HG03025 (cell line): ENCODE results near the gene LONRF2.
"Not testable (repeated sequence)": the region's sequence is repeated elsewhere in the genome, so short reads cannot be mapped to it uniquely, and the experiment has no call there.

Experiments used
- ATAC-seq: cut with Tn5 transposase; IDR thresholded peaks from one replicate; pipeline ENCODE4 v1.9.1; 2021; ENCODE audit warnings: mild to moderate bottlenecking, moderate library complexity; ENCODE audit not compliant: unreplicated experiment, low FRiP score

Gene LONRF2

DNA sequence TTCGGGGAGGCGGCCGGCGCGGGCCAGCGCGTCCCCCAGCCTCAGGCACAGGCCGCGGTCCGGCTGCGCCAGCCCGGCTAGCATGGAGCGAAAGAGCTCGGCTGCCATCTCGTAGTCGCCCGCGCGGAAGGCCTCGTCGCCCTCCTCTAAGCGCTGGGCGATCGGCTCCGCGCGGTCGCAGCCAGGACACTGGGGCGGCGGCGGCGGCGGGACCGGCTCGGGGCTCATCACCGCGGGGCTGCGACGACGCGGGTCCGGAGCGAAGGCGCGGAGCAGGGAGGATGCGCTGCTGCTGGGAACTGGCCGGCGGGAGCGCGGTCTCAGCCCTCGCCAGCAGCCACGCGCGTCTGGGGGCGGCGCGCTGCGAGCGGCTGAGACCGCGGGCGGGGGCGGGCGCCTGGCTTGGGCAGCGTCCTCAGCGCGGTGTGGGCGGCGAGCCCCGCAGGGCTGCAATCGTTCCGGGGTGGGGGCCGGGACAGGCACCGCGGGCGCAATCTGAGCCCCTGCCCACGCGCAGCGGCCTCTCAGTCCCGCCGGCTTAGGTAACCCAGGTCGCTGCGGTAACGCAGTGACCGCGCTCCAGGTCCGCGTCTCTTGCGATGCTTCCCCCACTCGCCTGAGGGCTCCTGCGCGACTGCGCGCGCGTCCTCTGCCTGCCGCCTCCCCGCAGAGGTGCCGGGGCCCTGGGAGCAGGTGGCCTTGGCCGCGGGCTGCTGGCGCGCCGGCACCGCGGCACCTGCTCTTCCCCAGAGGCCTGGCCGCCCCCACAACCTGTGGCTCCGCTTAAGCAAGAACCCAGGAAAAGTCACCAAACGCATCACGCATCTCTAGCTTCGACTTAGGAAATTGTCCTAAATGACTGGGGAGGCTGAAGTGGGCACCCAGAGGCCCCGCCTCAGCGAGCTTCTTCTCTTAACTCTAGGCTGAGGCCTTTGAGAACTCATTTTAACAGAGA is at the start of gene LONRF2:
Gene LONRF2, minus strand, starts transcription at position 636 of the 955 bp plus-strand sequence. Its CDS starts 408 bp downstream, at position 228.
- no peak for ATAC-seq

DNA sequence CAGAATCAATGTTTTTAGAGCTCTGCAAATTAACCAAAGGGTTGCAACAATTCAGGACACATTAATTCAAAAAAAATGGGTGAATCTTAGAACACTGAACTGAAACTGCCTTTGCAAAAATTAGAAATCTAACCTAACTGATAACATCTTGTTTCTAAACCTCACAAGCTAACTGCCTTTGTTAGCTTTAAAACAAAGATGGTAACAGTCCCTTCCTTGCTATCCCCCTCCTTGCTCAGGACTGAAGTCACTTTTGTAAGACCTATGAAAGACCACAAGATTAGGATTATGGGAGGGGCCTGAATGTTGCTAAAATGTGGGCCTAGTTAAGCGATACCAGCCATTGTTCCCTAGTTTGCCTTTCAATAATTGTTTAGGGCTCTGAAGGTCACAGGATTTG is 44.9 kb upstream of the LONRF2 start:
- ATAC-seq = no peak

DNA sequence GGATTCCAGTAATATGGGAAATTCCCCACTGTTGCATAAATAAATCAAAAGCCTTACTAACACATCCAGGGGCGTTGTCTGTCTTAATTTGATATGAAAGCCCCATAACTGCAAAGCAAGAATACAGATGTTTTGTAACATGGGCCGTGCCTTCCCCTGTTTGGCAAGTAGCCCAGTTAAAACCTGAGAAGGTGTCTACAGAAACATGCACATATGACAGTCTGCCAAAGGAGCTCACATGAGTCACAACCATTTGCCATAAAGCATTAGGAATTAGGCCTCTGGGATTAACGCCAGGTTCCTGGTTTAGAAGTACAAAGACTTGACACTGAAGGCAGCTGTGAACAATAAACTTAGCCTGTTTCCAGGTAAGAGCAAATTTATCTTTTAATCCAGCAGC is 43.1 kb upstream of the LONRF2 start:
- ATAC-seq = no peak

DNA sequence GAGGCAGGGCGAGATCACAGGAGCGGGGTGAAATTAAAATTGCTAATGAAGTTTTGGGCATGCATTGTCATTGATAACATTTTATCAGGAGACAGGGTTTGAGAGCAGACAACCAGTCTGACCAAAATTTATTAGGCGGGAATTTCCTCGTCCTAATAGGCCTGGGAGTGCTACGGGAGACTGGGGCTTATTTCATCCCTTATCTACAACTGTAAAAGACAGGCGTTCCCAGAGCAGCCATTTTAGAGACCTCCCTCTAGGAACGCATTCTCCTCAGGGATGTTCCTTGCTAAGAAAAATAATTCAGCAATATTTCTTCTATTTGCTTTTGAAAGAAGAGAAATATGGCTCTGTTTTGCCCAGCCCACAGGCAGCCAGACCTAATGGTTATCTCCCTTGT is 40.0 kb upstream of the LONRF2 start:
- not testable (repeated sequence) for ATAC-seq

DNA sequence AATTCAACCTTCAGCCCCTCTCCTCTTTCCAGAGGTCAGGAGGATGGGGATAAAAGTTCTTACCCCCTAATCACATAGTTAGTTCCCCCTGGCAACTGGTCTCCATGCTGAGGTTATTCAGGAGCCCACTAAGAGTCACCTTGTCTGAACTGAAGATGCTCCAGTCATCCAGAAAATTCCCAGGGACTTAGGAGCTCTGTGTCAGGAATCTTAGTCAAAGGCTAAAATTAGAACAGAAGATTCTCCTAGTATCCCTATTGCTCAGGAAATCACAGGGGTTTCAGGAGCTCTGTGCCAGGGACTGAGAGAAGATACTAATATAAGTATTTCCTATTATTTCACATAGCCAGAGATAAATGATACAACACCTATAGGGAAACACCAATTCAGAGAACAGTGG is 37.3 kb upstream of the LONRF2 start:
- ATAC-seq = no peak

DNA sequence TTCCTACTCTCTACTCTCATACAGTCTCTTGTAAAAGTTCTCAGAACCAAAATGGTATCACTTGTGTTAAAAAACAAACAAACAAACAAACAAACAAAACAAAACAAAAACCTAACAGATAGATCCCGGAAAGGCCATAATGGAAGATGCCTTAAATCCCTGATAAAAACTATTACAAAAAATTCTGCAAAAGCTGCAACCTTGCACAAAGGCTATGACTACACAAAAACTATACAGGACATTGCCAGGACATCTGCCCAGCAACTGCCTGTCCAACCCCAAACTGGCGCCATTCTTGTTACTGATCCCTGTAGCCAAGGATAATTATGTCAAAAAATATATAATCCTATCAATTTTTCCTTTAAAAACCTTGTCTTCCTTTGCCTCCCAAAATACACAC is 36.3 kb upstream of the LONRF2 start:
- ATAC-seq = no peak

DNA sequence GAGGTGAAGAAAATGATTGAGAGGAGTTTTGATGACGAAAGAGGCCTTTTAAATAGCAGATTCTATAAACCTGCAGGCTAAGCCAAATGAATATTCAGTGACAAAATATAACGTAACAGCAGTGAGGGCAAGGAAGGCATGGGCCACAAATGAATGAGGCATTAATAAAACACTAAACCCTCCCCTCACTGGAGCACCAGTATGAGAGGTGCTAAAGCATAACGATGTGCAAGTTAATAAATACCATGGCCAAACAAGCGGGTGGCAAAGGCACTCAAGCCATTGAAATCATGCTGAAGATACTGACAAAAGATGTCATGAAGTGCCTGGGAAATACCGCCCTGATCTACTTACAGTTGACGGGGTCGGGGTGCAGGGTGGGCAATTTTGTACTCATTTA is 30.2 kb upstream of the LONRF2 start:
- no peak for ATAC-seq

DNA sequence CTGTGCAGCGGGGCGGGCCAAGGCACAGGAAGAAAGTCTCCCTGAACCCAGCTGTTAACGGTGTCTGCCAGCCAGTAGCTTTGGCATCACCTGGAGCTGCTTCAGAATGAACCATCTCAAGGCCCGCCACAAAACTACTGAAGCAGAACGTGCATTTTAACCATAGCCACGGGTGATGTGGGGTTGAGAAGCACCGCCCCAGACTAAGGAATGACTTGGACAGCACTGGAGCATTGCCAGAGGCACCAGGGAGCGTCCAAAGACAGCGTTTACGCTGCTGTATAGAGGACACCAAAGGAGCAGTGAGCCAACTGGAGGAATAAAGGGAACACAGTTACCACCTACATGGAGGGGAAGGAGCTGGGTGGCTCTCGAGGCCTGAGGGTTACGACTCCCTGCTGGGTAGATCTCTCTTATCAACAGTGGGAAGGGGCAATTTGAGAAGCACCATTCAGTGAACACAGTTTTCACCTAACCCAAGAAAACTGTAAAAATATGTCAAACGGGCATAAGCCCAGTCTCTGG is 28.4 kb upstream of the LONRF2 start:
- ATAC-seq = no peak

DNA sequence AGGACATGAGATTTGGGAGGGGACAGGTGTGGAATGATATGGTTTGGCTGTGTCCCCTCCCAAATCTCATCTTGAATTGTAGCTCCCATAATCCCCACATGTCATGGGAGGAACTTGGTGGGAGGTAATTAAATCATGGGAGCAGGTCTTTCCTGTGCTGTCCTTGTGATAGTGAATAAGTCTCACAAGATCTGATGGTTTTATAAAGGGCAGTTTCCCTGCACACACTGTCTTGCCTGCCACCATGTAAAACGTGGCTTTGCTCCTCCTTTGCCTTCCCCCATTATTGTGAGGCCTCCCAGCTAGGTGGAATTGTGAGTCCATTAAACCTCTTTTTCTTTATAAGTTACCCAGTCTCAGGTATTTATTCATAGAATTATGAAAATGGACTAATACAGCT is 22.8 kb upstream of the LONRF2 start:
- not testable (repeated sequence) for ATAC-seq

DNA sequence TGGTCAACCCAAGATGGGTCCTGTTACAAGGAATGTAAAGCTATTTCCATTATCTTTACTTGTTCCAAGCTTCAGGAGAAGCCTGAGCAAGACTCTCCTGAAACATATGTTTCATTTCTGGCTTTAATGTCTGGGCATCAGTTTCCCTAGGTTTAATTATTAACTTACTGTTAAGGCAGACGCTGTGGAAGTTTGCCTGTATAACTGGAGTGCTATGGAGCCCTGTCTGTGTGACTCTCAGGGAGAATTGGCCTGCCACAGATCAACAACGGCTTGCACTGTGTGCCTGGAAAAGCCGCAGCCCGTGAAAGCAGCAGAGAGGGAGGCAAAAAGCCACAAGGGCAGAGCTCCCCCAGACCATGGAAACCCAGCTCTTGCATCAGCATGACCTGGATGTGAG is 22.1 kb upstream of the LONRF2 start:
- ATAC-seq = no peak

DNA sequence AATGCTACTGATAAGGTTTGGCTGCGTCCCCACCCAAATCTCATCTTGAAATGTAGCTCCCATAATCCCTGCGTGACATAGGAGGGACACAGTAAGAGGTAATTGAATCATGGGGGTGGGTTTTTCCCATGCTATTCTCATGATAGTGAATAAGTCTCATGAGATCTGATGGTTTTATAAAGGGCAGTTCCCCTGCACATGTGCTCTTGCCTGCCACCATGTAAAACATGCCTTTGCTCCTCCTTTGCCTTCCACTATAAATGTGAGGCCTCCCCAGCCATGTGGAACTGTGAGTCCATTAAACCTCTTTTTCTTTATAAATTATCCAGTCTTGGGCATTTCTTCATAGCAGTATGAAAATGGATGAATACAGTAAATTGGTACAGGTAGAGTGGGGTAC is 20.2 kb upstream of the LONRF2 start:
- ATAC-seq = not testable (repeated sequence)

DNA sequence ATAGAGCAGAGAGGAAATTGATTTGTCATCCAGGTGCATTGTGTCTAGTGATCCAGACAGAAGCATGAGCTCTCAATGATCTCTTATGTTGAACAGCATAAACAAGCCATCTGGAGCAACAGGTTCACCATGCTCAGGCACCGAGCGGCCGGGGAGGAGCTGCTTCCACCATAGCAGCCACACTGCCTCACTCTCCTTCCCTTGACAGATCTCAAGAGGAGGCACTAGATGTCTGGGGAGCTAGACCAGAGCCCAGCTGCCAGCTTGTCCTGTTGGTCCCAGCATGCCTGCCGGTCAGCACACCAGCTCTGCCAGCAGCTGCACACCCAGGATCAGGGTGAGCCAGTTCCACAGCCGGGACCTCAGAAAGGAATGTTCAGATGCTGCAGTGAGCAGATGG is 17.5 kb upstream of the LONRF2 start:
- no peak for ATAC-seq

DNA sequence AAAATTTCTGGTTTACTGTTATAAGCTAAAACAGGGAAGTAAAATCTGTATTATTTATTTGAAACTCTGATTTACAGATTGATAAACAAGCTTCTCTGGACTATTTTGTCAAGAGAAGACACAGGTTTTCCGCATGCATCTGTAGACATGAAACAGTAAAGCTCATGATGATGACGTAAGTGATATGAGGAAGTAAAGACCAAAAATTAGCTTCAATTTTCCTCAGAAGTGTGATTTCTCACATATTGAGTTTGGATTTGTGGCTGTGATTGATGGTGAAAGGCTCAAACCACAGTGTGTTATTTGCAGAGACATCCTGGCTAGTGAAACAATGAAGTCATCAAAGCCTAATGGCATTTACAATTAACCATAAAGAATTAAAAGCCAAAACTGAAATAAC is 12.6 kb upstream of the LONRF2 start:
- no peak for ATAC-seq

DNA sequence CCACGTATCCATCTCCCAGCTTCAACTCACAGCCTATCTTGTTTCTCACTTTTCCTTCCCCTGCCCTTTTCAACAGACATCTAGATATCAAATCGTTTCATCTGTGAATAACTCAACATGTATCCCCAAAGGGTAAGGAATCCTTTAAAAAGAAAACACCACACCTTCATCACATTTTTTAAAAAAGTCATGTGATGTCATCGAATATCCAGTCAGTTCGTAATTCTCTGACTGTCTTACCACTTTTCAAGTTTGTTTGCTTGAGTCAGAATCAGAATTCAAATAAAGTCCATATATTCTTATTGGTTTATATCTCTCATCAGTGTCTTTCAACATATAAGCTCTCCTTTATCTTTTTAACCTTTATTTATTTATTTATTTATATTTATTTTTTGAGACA is 5.4 kb upstream of the LONRF2 start:
- no peak for ATAC-seq

DNA sequence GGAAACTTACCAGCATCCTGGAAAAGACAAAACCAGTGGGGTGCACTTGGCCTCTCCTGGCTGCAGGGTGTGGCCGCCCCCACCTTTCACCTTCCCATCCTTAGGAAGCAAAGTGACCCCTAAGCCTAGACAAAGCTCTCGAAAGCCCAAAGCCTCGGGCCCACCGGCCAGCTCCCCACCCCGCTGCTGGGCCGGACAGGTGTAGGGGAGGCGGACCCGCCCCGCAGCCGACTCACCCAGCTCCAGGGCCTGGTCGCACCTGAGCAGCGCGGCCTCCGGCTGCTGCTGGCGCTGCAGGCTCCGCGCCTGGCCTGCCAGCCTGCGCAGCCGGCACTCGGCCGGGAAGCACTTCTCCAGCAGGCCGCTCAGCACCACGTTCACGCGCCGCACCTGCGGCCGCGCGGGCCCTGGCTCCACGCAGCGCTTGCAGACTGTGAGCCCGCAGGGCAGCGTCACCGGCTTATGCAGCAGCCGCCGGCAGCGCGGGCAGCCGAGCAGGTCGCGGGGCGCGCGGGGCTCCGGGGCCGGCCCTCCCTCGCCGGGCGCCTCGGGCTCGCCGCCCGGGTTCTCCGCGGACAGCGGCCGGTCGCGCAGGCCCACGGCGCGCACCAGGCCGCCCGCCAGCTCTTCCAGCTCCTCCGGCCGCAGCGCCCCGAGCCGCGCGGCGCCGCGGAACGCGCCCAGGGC is 979 bp downstream of the LONRF2 start:
- no peak for ATAC-seq

DNA sequence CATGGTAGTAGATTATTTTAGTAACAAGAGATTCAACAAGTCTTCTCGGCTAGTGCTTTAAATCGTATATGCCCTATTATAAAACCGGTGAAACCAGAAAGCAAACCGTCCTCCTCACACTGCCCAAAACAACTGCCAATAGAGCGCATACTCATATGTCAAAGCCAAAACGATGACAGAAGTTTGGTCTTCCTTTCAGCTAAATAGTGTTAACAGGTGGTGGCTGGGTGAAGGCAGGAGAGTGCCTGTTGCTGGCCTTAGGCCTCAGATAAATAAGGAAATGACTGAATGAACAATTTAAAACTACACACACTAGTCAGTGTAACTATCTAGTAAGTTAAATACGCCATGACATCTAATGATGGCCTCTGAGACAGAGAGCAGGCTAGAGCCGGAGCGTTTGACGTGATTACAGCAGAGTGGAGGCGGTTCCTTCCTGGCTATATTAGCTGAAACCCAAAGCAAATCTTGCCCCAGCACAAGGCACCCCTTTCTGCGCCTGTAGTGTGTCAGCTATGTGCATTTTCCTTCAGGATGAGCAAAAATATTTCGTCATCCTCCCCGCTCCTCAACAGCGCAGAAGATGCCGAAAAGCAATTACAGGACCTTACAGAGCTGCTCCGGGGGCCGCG is 1.6 kb downstream of the LONRF2 start:
- ATAC-seq = no peak

DNA sequence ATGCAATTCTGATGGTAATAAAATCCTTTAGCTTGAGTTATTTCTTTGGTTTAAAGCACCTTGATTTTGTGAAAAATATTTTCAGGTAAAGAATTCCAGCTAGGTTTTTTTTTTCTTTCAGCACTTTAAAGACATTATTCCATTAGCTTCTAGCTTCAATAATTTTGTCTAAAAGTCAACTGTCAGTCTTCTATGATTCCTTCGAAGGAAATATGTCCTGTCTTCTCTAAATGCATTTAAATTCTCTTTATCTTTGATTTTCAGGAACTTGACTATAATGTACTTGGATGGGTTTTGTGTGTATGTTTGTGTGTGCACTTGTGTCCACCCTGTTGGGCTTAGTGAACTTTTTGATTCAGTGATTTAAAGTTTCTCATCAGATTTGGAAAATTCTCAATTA is 4.7 kb downstream of the LONRF2 start:
- no peak for ATAC-seq

DNA sequence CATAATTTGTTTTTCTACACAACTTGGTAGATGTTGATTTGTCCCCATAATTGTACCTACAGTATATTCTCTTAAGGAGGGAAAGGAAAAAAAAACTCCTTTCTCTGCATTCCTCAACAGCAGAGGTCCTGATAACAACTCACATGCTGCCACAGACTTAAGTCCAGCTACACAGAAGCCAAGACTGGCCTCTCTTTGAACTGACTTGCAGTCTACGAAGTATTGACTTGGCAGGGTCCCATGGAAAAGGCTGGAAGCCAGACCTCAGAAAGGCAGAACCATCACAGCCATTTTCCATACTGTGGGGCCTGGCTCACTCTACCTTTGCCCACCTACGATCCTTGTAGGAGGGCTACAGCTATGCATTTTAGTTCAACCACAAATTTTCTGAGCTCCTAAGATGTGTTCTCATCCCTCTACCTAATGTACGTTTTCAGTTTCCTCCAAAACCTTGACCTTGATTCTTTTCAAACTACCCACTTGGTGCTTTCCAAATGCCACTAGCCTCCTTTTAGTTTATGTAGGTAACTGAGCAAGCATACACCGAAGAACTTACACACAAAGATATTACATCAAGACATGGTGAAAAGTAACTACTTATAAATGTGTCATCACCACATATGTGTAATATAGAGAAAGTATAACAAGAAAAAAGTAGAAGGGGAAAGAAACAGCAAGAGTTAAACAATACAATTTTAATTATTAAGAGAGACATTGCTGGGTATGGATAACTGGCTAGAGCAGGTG is 12.2 kb downstream of the LONRF2 start:
- ATAC-seq = no peak

DNA sequence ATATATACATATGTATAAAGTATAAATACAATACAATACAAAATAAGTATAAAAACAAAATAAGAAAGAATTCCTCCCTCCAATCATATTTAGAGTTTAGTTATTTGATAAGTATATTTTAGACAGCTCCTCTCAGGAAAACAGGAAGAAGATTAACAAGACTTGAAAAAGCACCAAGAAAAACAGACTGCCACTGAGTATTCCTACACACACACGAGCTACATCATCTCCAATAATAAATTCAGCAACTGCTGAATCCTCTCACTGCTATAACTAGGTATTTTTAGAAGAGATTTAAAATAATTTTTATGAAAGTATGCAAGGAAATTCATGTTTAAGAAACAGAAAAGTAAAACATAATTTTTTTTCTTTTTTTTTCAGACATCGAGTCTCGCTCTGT is 13.0 kb downstream of the LONRF2 start:
- ATAC-seq = no peak

DNA sequence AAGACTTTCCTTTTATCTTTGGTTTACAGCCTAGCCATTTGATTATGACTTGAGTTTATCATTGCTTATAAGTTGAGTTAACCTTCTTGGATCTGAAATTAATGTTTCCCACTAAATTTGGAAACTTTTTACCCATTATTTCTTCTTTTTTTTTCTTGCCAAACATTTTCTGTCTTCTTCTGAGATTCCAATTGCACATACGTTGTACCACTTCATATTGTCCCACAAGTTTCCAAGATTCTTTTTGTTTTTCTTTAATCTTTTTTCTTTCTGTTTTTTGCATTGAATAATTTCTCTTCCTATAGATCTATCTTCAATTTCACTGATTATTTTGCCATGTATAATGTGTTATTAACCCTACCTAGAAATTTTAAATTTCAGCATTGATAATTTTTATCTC is 18.6 kb downstream of the LONRF2 start:
- no peak for ATAC-seq

DNA sequence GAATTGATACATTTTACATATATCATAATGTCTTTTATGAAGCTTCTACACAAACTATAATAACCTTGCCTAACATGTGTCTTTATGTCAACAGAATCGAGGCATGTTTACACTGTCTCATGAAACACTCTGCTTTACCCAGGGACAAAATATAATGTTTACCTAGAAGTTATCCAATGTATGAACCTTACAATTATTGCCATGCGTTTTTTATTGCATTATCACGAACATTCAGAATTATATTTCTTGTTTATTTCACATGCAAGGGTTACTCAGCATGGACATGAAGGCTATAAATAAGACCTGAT is 19.8 kb downstream of the LONRF2 start:
- ATAC-seq = no peak
